GM21528 (cell line): Measurements from ENCODE around the gene NUDT14.

Source experiments
- ATAC-seq: cut with Tn5 transposase; IDR thresholded peaks from one replicate; pipeline ENCODE4 v1.9.1; 2021; ENCODE audit warnings: mild to moderate bottlenecking, moderate library complexity; ENCODE audit not compliant: unreplicated experiment, low FRiP score

NUDT14 gene

GRCh38 chr14:105161964-105162668 lies 19.0 kb downstream of the NUDT14 start:
- ATAC-seq = no peak

GRCh38 chr14:105161309-105161708 lies 19.8 kb downstream of the NUDT14 start:
- ATAC-seq = no peak

- ATAC-seq = no peak
Observed at GRCh38 chr14:105160776-105161175, 20.3 kb downstream of the NUDT14 start.

- no peak for ATAC-seq
Observed at GRCh38 chr14:105159344-105159743, 21.8 kb downstream of the NUDT14 start.

GRCh38 chr14:105158794-105159193 lies 22.3 kb downstream of the NUDT14 start:
- no peak for ATAC-seq

GRCh38 chr14:105157872-105158271 lies 23.2 kb downstream of the NUDT14 start:
- ATAC-seq = no peak

GRCh38 chr14:105156414-105157375 lies 24.4 kb downstream of the NUDT14 start:
- ATAC-seq = no peak

- no peak for ATAC-seq
Observed at GRCh38 chr14:105155681-105156413, 25.3 kb downstream of the NUDT14 start.

GRCh38 chr14:105155071-105155651 lies 26.0 kb downstream of the NUDT14 start:
- ATAC-seq = no peak

- ATAC-seq = no peak
Observed at GRCh38 chr14:105154476-105154871, 26.6 kb downstream of the NUDT14 start.

- no peak for ATAC-seq
Observed at GRCh38 chr14:105153739-105154475, 27.2 kb downstream of the NUDT14 start.

- no peak for ATAC-seq
Observed at GRCh38 chr14:105153331-105153731, 27.8 kb downstream of the NUDT14 start.

- ATAC-seq = no peak
Observed at GRCh38 chr14:105152794-105153241, 28.3 kb downstream of the NUDT14 start.

- no peak for ATAC-seq
Observed at GRCh38 chr14:105151838-105152793, 29.0 kb downstream of the NUDT14 start.

GRCh38 chr14:105151084-105151837 lies 29.9 kb downstream of the NUDT14 start:
- no peak for ATAC-seq

GRCh38 chr14:105150368-105151083 lies 30.6 kb downstream of the NUDT14 start:
- no peak for ATAC-seq

- no peak for ATAC-seq
Observed at GRCh38 chr14:105150026-105150367, 31.1 kb downstream of the NUDT14 start.
